Measurements from ENCODE around the gene VPS36.
"Not testable (repeated sequence)": the region's sequence is repeated elsewhere in the genome, so short reads cannot be mapped to it uniquely, and the experiment has no call there.

The VPS36 gene

GRCh38 chr13:52447815-52448552, 2.5 kb downstream of the VPS36 start:
- no peak for DNase-seq (ENCODE audit: low read depth, low spot score)
- H3K4me3 ChIP-seq (ENCODE audit: low read length), result no peak overlapping the region

DNA sequence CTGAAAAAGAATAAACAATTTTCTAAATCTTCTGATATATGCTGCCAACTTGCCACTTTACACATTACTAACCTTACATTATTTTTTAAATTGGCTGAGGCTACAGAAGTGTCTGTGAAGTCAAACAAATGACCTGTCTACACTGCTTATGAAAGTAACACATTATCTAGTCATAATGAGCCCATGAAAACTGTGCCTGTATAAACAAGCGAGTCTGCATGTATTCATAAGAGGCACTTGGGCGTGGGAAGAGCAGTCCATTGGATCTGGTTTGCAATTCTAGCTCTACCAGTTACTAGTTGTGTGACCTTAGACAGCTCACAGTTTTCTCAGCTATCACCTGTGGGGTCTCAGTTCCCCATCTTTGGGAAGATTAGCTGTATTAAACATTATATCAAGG, 3.1 kb downstream of the VPS36 start:
- DNase-seq (ENCODE audit: low read depth, low spot score), result no peak
- H3K4me3 ChIP-seq (ENCODE audit: low read length), result no peak overlapping the region

DNA sequence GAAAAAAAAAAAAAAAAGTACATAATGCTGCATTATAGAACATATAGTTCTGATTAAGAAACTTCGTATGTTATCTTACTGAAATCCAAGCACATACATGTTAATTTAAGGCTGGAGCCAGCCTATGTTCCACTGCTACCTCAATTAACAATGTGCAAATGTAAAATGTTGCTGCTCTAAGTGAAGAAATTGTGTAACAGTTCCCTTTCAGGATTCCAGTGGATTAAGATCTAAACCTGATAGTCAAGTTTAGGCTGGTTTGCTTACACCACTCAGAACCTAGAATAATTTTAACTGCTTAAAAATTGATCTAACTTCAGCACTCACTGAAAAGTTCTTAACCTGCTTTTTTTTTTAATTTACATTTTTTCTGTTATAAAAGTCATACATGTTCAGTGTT, 4.2 kb downstream of the VPS36 start:
- no peak for DNase-seq (ENCODE audit: low read depth, low spot score)
- no peak overlapping the region for H3K4me3 ChIP-seq (ENCODE audit: low read length)

DNA sequence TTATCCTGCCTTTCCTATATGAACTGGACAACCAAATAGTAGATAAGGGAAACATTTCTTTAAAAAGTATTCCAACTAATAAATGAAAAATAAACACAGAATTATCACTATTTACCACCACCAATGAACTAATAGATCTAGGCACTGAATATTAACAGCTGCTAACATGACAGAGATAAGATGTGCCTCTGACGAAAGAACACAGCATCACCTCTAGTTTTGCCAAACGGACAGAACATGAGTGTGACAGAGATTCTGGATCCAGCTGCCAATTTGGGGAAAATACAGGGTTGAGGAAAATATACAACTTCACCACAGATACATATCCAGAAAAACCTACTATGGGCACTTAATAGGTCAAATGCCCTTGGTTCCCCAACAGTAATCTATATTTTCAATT, 18.0 kb downstream of the VPS36 start:
- DNase-seq (ENCODE audit: low read depth, low spot score), result no peak
- H3K4me3 ChIP-seq (ENCODE audit: low read length), result no peak overlapping the region

GRCh38 chr13:52428295-52428694, 22.1 kb downstream of the VPS36 start:
- H3K4me3 ChIP-seq (ENCODE audit: low read length), result no peak overlapping the region
- no peak for DNase-seq (ENCODE audit: low read depth, low spot score)

GRCh38 chr13:52421216-52421615, 29.2 kb downstream of the VPS36 start:
- no peak for DNase-seq (ENCODE audit: low read depth, low spot score)
- H3K4me3 ChIP-seq (ENCODE audit: low read length), result no peak overlapping the region

- no peak overlapping the region for H3K4me3 ChIP-seq (ENCODE audit: low read length)
- DNase-seq (ENCODE audit: low read depth, low spot score), result no peak
Observed at GRCh38 chr13:52419080-52419479, 31.4 kb downstream of the VPS36 start.

DNA sequence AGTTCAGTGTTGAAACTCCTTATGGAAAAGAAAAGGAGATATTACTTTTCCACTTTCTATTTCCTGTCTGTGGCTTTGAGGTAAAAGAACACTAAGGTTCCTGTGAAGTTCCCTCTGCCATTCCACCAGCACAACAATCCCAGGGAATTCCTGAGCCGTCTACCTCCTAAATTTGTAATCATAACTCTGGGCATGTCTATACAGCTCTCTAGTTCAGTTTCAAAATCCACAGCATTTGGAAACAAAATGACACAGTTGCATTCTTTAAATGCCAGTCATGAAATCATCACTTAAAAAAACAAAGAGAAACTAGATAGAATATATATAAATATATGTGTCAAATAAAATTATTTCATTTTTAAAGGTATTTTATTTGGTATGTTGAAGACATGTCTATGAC, 35.5 kb downstream of the VPS36 start:
- no peak for DNase-seq (ENCODE audit: low read depth, low spot score)
- H3K4me3 ChIP-seq (ENCODE audit: low read length), result no peak overlapping the region

DNA sequence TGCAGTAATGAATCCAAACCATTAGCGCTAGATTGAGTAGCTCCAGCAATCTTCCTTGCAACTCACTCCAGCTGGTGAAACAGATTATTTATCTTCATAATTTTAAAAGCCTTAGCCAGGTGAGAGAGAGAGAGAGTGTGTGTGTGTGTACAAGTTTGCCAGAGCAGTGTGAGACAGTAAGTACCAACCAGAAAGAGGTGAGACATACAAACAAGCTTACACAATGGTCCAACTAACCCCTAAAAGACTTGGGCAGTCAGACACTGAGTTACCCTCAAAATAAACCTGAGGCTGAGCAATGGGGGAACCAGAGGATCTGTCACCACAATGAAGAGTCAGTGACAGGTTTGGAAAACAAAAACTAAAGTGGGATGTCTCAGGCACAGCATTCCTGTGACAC, 36.4 kb downstream of the VPS36 start:
- no peak for DNase-seq (ENCODE audit: low read depth, low spot score)

GRCh38 chr13:52412128-52412527, 38.3 kb downstream of the VPS36 start:
- no peak for DNase-seq (ENCODE audit: low read depth, low spot score)
- H3K4me3 ChIP-seq (ENCODE audit: low read length), result no peak overlapping the region

More for the DNA sequence above, 36.4 kb downstream of the VPS36 start:
- no peak overlapping the region for H3K4me3 ChIP-seq (ENCODE audit: low read length)

GRCh38 chr13:52411629-52412028, 38.8 kb downstream of the VPS36 start:
- DNase-seq (ENCODE audit: low read depth, low spot score), result no peak
- no peak overlapping the region for H3K4me3 ChIP-seq (ENCODE audit: low read length)

GRCh38 chr13:52408071-52408658, 42.3 kb downstream of the VPS36 start:
- not testable (repeated sequence) for H3K4me3 ChIP-seq (ENCODE audit: low read length); DNase-seq (ENCODE audit: low read depth, low spot score)

GRCh38 chr13:52407436-52407835, 43.0 kb downstream of the VPS36 start:
- not testable (repeated sequence) for DNase-seq (ENCODE audit: low read depth, low spot score); H3K4me3 ChIP-seq (ENCODE audit: low read length)

DNA sequence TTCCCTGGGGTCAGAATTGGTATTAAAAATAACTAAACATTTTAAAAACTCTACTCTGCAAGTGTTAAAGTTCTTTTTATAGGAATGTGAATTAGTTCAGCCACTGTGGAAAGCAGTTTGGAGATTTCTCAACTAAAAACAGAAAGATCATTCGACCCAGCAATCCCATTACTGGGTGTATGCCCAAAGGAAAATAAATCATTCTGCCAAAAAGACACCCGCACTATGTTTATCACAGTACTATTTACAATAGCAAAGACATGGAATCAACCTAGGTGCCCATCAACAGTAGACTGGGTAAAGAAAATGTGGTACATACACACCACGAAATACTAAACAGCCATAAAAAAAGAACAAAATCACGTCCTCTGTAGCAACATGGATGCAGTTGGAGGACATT, 43.8 kb downstream of the VPS36 start:
- DNase-seq (ENCODE audit: low read depth, low spot score), result no peak
- no peak overlapping the region for H3K4me3 ChIP-seq (ENCODE audit: low read length)

DNA sequence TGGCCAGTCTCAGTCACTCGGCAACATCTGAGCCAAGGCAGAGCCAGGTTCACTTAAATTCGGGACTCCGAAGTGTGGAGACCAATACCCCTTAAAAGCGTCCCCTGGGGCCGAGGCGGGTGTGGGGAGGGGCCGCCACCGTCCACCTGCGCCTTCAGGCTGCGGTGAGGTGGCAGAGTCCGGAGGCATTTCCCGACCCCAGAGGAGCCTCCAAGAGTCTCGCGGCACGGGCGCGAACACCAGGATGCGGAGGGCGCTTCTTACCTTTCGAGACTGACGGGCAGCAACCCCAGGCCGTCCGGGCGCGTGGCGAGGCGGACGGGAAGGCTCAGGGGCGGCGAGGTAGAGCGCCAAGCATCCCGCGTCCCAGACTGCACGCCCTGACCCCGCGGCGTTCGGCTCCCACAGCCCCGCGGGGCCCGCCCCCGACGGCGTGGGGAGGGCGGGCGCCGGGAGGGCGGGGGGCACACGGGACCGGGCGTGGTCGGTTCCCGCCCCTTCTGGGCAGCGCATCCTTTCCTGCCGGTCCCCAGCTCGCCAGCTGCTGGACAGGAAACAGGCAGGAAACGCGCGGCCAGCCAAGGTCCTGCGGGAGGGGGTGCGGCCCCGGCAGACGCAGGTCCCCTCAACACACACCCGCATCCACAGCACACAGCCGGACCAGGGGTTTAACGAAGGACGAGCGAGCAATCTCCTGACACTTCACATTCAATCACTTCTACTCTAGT, 44.5 kb downstream of the VPS36 start, which contains the start of gene THSD1:
Gene THSD1, minus strand, starts transcription at position 406 of the 728 bp plus-strand sequence. CDS start 3,572 bp downstream, outside the sequence.
- DNase-seq (ENCODE audit: low read depth, low spot score), result no peak

GRCh38 chr13:52405369-52405766, 45.1 kb downstream of the VPS36 start:
- no peak for DNase-seq (ENCODE audit: low read depth, low spot score)
- no peak overlapping the region for H3K4me3 ChIP-seq (ENCODE audit: low read length)

More for the DNA sequence above, 44.5 kb downstream of the VPS36 start, which contains the start of gene THSD1:
- no peak within 1 kb of the TSS for H3K4me3 ChIP-seq (ENCODE audit: low read length)

DNA sequence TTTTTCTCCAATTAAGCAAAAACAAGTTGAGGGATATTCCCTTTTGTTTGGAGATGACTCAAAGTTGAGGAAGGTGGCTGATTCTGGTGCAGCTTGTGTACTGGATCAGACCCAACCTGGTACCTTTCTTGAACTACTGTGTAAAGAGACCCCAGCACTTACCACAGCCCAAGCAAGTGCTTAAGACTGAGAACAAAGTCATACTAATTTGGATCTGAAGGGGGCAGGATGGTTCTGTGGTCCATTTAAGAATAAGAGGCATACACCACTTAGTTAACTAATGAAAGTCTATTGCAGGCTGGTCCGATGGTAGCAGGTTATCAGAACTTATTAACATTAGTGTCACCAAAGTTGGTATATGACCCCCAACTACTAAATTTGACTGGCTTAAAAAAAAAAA, 50.7 kb downstream of the VPS36 start:
- H3K4me3 ChIP-seq (ENCODE audit: low read length), result no peak overlapping the region
- DNase-seq (ENCODE audit: low read depth, low spot score), result no peak

- no peak overlapping the region for H3K4me3 ChIP-seq (ENCODE audit: low read length)
- DNase-seq (ENCODE audit: low read depth, low spot score), result no peak
Observed at GRCh38 chr13:52399046-52399445, 51.4 kb downstream of the VPS36 start.

GRCh38 chr13:52395704-52396103, 54.7 kb downstream of the VPS36 start:
- H3K4me3 ChIP-seq (ENCODE audit: low read length), result no peak overlapping the region
- DNase-seq (ENCODE audit: low read depth, low spot score), result no peak

GRCh38 chr13:52394586-52394985, 55.8 kb downstream of the VPS36 start:
- no peak for DNase-seq (ENCODE audit: low read depth, low spot score)
- H3K4me3 ChIP-seq (ENCODE audit: low read length), result no peak overlapping the region

Measured in Jurkat, Clone E6-1 (cell line).